GM23338 (cell line): Measurements from ENCODE around the gene GNLY. TPM values are rescaled to one million over a fixed set of nuclear protein-coding genes. Genes with fewer than 3 reads are reported as not detected.

Experiments
- ATAC-seq: fragments of 200-7000 bp; cut with Tn5 transposase; 3 replicates; pipeline ENCODE4 v1.9.1; 2020
- DNase-seq: peaks from one replicate; pipeline ENCODE4 v3.0.0-alpha.2; 2015; ENCODE audit warnings: low spot score
- H2AFZ ChIP-seq: fragments of 200-600 bp; sonication (generic); 2 replicates; pipeline ENCODE4 v1.8.0; 2016; ENCODE audit warnings: antibody characterized with exemption, mild to moderate bottlenecking, moderate library complexity
- H3F3A ChIP-seq: fragments of 200-600 bp; sonication (generic); replicated peaks from 2 replicates; pipeline ENCODE4 v1.8.0; 2017; ENCODE audit warnings: antibody characterized with exemption, mixed run types, low read depth
- H3K27ac ChIP-seq: fragments of 200-600 bp; sonication (generic); 2 replicates; pipeline ENCODE4 v1.6.1; 2016; ENCODE audit warnings: low read depth
- H3K27me3 ChIP-seq: fragments of 200-600 bp; sonication (generic); 2 replicates; pipeline ENCODE4 v1.8.0; 2016; ENCODE audit warnings: mild to moderate bottlenecking, mixed run types, moderate library complexity; ENCODE audit not compliant: insufficient read depth
- H3K36me3 ChIP-seq: fragments of 200-600 bp; sonication (generic); 2 replicates; pipeline ENCODE4 v1.8.0; 2016; ENCODE audit warnings: mild to moderate bottlenecking; ENCODE audit not compliant: insufficient read depth
- H3K4me1 ChIP-seq: fragments of 200-600 bp; sonication (generic); 2 replicates; pipeline ENCODE4 v1.8.0; 2016; ENCODE audit warnings: mild to moderate bottlenecking, moderate library complexity; ENCODE audit not compliant: insufficient read depth
- H3K4me2 ChIP-seq: fragments of 200-600 bp; sonication (generic); 2 replicates; pipeline ENCODE4 v1.7.1; 2017; ENCODE audit warnings: mixed run types
- H3K4me3 ChIP-seq: fragments of 200-600 bp; sonication (generic); 2 replicates; pipeline ENCODE4 v1.6.1; 2016; ENCODE audit warnings: mixed run types
- H3K79me2 ChIP-seq: fragments of 200-600 bp; sonication (generic); replicated peaks from 2 replicates; pipeline ENCODE4 v1.8.0; 2017; ENCODE audit warnings: mild to moderate bottlenecking; ENCODE audit not compliant: insufficient read depth
- H3K9me2 ChIP-seq: fragments of 200-600 bp; sonication (generic); 2 replicates; pipeline ENCODE4 v1.8.0; 2017; ENCODE audit not compliant: insufficient read depth
- H4K20me1 ChIP-seq: fragments of 200-600 bp; sonication (generic); replicated peaks from 2 replicates; pipeline ENCODE4 v1.8.0; 2017; ENCODE audit warnings: mild to moderate bottlenecking; ENCODE audit not compliant: insufficient read depth
- H3K27ac Mint-ChIP-seq: 2 replicates; pipeline ENCODE4 v1.8.0; 2020; ENCODE audit warnings: inconsistent platforms, mild to moderate bottlenecking, moderate library complexity, mixed read lengths
- H3K27me3 Mint-ChIP-seq: 3 replicates; pipeline ENCODE4 v1.8.0; 2022; ENCODE audit warnings: low read depth, mild to moderate bottlenecking, moderate library complexity, mixed read lengths, inconsistent platforms; ENCODE audit not compliant: insufficient read depth, poor library complexity
- H3K36me3 Mint-ChIP-seq: 3 replicates; pipeline ENCODE4 v1.8.0; 2021; ENCODE audit warnings: low read depth, mild to moderate bottlenecking, inconsistent platforms, moderate library complexity, mixed read lengths
- H3K4me1 Mint-ChIP-seq: 3 replicates; pipeline ENCODE4 v1.8.0; 2020; ENCODE audit warnings: mild to moderate bottlenecking, inconsistent platforms, mixed read lengths
- H3K4me3 Mint-ChIP-seq: 3 replicates; pipeline ENCODE4 v1.8.0; 2021; ENCODE audit warnings: moderate library complexity, mild to moderate bottlenecking, inconsistent platforms, mixed read lengths
- H3K9me3 Mint-ChIP-seq: 3 replicates; pipeline ENCODE4 v1.8.0; 2020; ENCODE audit warnings: moderate library complexity, mild to moderate bottlenecking, inconsistent platforms, mixed read lengths
- CREB1 ChIP-seq: fragments of 250-450 bp; sonication (Bioruptor Pico); IDR thresholded peaks from 2 replicates; pipeline ENCODE4 v1.5.0; 2020; ENCODE audit warnings: low read depth, mild to moderate bottlenecking, moderate library complexity
- CTCF ChIP-seq, 2 experiments: fragments of 200-600 bp in 1 of 2; sonication (generic) in 1 of 2; conservative IDR thresholded peaks; 2 replicates each; pipeline versions ENCODE4 v1.5.1 to v1.6.1; 2016 to 2017; ENCODE audit warnings: antibody characterized with exemption in 2 of 2, low read depth in 2 of 2, mild to moderate bottlenecking in 2 of 2, moderate library complexity in 1 of 2
- EZH2 ChIP-seq: fragments of 200-600 bp; sonication (generic); IDR thresholded peaks from one replicate; pipeline ENCODE4 v1.8.0; 2017; ENCODE audit warnings: antibody characterized with exemption, mild to moderate bottlenecking, low read depth; ENCODE audit not compliant: unreplicated experiment
- EZH2phosphoT487 ChIP-seq: fragments of 200-600 bp; sonication (generic); IDR thresholded peaks from one replicate; pipeline ENCODE4 v1.8.1; 2018; ENCODE audit warnings: antibody characterized with exemption; ENCODE audit not compliant: unreplicated experiment
- JUNB ChIP-seq: IDR thresholded peaks from one replicate; pipeline ENCODE4 v1.6.1; 2016; ENCODE audit warnings: antibody characterized with exemption; ENCODE audit not compliant: unreplicated experiment
- NANOG ChIP-seq: IDR thresholded peaks from 2 replicates; pipeline ENCODE4 v1.6.1; 2016; ENCODE audit warnings: antibody characterized with exemption, borderline replicate concordance
- POLR2AphosphoS5 ChIP-seq: IDR thresholded peaks from 2 replicates; pipeline ENCODE4 v1.6.1; 2016; ENCODE audit warnings: antibody characterized with exemption, low read depth
- ZNF114 ChIP-seq: fragments of 250-450 bp; sonication (Bioruptor Pico); IDR thresholded peaks from 2 replicates; pipeline ENCODE4 v1.5.0; 2020; ENCODE audit warnings: mild to moderate bottlenecking, moderate library complexity
- ZNF331 ChIP-seq: fragments of 250-450 bp; sonication (Bioruptor Pico); IDR thresholded peaks from 2 replicates; pipeline ENCODE4 v1.5.0; 2020; ENCODE audit warnings: low read depth, mild to moderate bottlenecking, moderate library complexity
- polyA plus RNA-seq: library from polyadenylated mRNA; unstranded; fragments of >200 nt; fragmentation: Nextera tagmentation; extraction: Ambion mirVana; gene quantifications from 2 replicates; pipeline ENCODE4 v1.2.1, GENCODE V29; 2016
- total RNA-seq: library from RNA; depleted of rRNA; stranded (reverse); fragments of >200 nt; shearing (Covaris generic); gene quantifications from 2 replicates; pipeline ENCODE4 v1.2.3, GENCODE V29; 2014

GNLY gene
- total and polyA plus RNA-seq, 2 experiments from 2014 or later, result not detected

- no peaks in the 10 kb centered on the region for H3K36me3 Mint-ChIP-seq
- H3K27ac Mint-ChIP-seq, result no peak overlapping the region
- Histone ChIP-seq H3K9me2 (0 out of 2 replicates have a peak, but pooled peaks cover 5% of the 10 kb centered on the region), H3K27ac (no peak overlapping the region), H3K27me3 (no peaks in the 10 kb centered on the region), H2AFZ (no peak overlapping the region), H3K4me3 (no peak overlapping the region), H3K4me2 (no peak overlapping the region), H3F3A (no peaks in the 10 kb centered on the region), H3K4me1 (no peaks in the 10 kb centered on the region), H3K79me2 (no peaks in the 10 kb centered on the region), H3K36me3 (no peaks in the 10 kb centered on the region), H4K20me1 (no peaks in the 10 kb centered on the region)
- ATAC-seq (no peak), DNase-seq (no peak)
- peaks cover 7% of the 10 kb centered on the region for H3K27me3 Mint-ChIP-seq
- no peak overlapping the region for H3K4me3 Mint-ChIP-seq
- no peak for TF ChIP-seq EZH2phosphoT487
- TF ChIP-seq CTCF (conservative IDR thresholded peaks at IDR 0.05; ENCODE audit: low read depth in 2 of 2), result peak in 1 of 2 experiments; percentile 34; a peak in 2 of 4 replicates
- H3K4me1 Mint-ChIP-seq, result no peaks in the 10 kb centered on the region
- no peaks in the 10 kb centered on the region; the same call in 2 of the 3 replicates for H3K9me3 Mint-ChIP-seq
These were observed 23.8 kb downstream of the GNLY start for GRCh38 chr2:85718009-85718391.

- no peaks in the 10 kb centered on the region for H3F3A ChIP-seq
- H3K36me3 ChIP-seq, result no peaks in the 10 kb centered on the region
- no peaks in the 10 kb centered on the region for H3K79me2 ChIP-seq
- no peaks in the 10 kb centered on the region for H4K20me1 ChIP-seq
- H3K4me1 Mint-ChIP-seq, result no peaks in the 10 kb centered on the region
- no peak overlapping the region for H2AFZ ChIP-seq
- H3K27me3 ChIP-seq, result no peaks in the 10 kb centered on the region
- H3K9me2 ChIP-seq, result 0 out of 2 replicates have a peak, but pooled peaks cover 5% of the 10 kb centered on the region
- no peak overlapping the region for H3K4me3 ChIP-seq
- ATAC-seq (no peak), DNase-seq (no peak)
- no peaks in the 10 kb centered on the region; the same call in 2 of the 3 replicates for H3K9me3 Mint-ChIP-seq
- H3K4me3 Mint-ChIP-seq, result no peak overlapping the region
- H3K27me3 Mint-ChIP-seq, result peaks cover 7% of the 10 kb centered on the region
- TF ChIP-seq NANOG (no peak), CREB1 (CRISPR knock-in tag) (no peak), POLR2AphosphoS5 (no peak), ZNF114 (CRISPR knock-in tag) (no peak), ZNF331 (CRISPR knock-in tag) (no peak), JUNB (no peak)
- H3K4me2 ChIP-seq, result no peak overlapping the region
- no peak overlapping the region for H3K27ac ChIP-seq
- no peak overlapping the region for H3K27ac Mint-ChIP-seq
- no peaks in the 10 kb centered on the region for H3K36me3 Mint-ChIP-seq
- no peaks in the 10 kb centered on the region for H3K4me1 ChIP-seq
These were observed 24.8 kb downstream of the GNLY start for GRCh38 chr2:85718885-85719492.

GRCh38 chr2:85719609-85720240 is 25.6 kb downstream of the GNLY start:
- Histone ChIP-seq H3F3A (no peaks in the 10 kb centered on the region), H3K27ac (no peak overlapping the region), H3K79me2 (no peaks in the 10 kb centered on the region), H3K4me3 (no peak overlapping the region), H2AFZ (no peak overlapping the region), H3K9me2 (0 out of 2 replicates have a peak, but pooled peaks cover 5% of the 10 kb centered on the region), H4K20me1 (no peaks in the 10 kb centered on the region), H3K4me2 (no peak overlapping the region), H3K36me3 (no peaks in the 10 kb centered on the region), H3K4me1 (no peaks in the 10 kb centered on the region), H3K27me3 (no peaks in the 10 kb centered on the region)
- H3K36me3 Mint-ChIP-seq, result no peaks in the 10 kb centered on the region
- no peak overlapping the region for H3K27ac Mint-ChIP-seq
- no peak overlapping the region for H3K4me3 Mint-ChIP-seq
- no peak for TF ChIP-seq EZH2
- H3K4me1 Mint-ChIP-seq, result no peaks in the 10 kb centered on the region
- no peak for ATAC-seq
- no peak for DNase-seq
- peaks cover 9% of the 10 kb centered on the region for H3K27me3 Mint-ChIP-seq
- H3K9me3 Mint-ChIP-seq, result no peaks in the 10 kb centered on the region; the same call in 2 of the 3 replicates
